GM21825 (cell line): ENCODE measurements around the gene GLIS2.

Source experiments
- ATAC-seq: cut with Tn5 transposase; IDR thresholded peaks from one replicate; pipeline ENCODE4 v1.9.1; 2021; ENCODE audit warnings: mild to moderate bottlenecking, moderate library complexity; ENCODE audit not compliant: unreplicated experiment

GLIS2 gene

GRCh38 chr16:4350365-4350786 is 34.5 kb downstream of the GLIS2 start:
- no peak for ATAC-seq

DNA sequence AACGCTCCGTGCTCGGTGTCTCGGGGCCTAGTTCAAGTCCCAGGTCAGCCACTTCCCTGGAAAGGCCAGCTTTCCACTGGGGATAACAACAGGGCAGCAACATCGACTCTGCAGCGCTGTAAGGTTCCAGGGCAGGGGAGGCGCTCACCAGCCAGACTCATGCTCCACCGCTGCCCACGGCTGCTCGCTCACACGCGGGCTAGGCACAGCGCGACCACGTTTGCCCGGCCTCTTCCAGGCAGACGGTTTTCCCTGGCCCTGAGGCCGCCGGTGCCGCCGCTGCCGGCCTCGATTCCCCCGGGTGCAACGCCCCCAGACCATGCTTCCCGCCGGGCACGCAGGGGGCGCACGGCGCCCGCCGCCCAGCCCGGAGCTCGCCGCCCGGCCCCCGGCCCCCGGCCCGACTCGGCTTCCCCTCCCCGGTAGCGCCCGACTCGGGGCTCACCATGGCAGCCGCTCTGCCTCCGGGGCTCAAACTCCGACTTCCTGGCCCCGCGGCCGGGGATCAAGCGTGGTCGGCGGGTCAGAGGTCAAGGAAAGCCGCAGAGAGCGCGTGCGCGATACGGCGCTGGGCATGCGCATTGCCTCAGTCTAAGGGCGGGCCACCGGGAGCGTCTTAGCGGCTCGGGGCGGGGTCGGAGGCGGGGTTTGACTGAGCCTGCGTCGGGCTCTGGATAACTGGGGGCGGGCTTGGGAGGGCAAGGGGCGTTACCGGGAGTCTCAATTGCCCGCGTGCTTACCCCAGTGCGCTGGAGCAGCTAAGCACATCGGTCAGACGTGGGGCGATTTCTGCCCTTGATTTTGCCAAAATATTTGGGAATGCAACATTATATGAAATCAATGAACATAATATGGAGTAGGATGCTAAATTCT is 35.2 kb downstream of the GLIS2 start, which contains the start of gene PAM16:
Gene PAM16 (minus strand): TSS at position 535 of the 873 bp plus-strand sequence. CDS start 87 bp downstream, at position 448.
- ATAC-seq = peak; percentile 80

- no peak for ATAC-seq
Measured at GRCh38 chr16:4351880-4352279, 36.0 kb downstream of the GLIS2 start.

DNA sequence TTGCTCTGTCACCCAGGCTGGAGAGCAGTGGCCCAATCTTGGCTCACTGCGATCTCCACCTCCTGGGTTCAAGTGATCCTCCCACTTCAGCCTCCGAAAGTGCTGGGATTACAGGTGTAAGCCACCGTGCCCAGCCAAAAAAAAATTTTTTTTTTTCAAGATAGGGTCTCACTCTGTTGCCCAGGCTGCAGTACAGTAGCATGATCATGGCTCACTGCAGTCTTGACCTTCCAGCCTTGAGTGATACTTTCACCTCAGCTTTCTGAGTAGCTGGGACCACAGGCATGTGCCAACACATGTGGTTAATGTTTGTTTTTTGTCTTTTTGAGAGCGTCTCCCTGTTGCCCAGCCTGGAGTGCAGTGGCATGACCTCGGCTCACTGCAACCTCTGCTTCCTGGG is 37.0 kb downstream of the GLIS2 start:
- no peak for ATAC-seq

DNA sequence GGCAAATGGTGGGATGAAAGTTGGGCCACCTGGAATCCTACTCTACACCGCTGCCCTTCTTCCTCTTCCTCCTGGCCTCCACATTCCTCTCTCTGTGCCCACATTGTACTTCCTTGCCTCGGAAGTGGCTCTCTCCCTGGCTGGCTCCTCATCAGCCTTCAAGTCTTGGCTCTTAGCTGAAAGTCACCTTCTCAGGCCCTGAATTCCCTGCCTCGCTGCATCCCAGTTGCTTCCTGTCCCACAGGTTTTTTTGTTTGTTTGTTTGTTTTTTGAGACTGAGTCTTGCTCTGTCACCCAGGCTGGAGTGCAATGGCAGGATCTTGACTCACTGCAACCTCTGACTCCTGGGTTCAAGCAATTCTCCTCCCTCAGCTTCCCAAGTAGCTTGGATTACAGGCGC is 37.8 kb downstream of the GLIS2 start:
- no peak for ATAC-seq

- no peak for ATAC-seq
Measured at GRCh38 chr16:4354512-4355409, 38.9 kb downstream of the GLIS2 start.

- no peak for ATAC-seq
Measured at GRCh38 chr16:4356820-4357219, 41.0 kb downstream of the GLIS2 start.

DNA sequence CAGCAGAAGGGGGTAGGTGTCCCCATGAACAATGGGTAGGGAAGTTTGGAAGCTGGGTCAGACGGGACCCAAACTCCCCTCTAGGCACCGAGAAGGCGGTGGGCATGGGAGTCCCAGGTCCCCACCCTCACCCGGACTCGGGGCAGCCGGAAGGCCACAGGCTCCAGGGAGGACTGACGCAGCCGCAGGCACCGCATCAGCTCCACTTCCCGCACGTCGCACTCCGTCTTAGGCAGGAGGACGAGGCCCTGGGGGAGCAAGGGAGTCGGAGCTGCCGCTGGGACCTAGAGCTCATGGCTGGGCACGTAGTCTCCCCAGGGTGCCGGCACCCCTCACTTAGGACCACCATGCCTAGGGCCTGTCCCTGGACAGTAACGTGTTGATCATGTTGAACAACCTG is 42.4 kb downstream of the GLIS2 start:
- ATAC-seq = no peak

DNA sequence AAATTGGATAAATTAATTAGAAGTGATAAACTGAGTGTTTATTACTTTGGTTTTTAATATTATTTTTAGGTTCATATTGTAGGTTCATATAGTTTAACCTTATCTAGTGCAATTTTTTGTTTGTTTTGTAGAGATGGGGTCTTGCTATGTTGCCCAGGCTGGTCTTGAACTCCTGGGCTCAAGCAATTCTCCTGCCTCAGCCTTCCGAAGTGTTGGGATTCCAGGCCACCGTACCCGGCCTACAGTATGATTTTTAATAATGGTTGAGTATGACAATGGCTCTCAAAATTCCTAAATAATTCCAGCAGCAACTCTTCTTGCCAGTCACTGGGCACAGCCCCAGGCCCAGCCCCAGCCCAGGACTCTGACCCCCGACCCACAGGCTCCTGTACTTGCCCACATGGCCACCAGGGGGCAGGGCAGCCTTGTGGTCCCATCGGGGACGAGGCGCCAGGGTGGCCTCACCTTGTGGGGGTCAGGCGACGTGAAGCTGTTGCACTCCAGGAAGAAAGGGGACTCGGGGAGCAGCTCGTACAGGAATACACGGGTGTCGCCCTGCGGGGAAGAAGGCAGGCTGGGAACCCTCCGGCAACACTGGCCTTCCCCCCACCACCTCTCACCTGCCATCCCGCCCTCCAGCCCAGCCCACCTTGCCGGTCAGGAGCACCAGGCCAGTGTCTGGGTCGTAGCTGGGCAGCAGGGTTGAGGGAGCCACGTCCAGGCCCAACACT is 43.1 kb downstream of the GLIS2 start:
- ATAC-seq = no peak

- no peak for ATAC-seq
Measured at GRCh38 chr16:4359914-4360313, 44.0 kb downstream of the GLIS2 start.

DNA sequence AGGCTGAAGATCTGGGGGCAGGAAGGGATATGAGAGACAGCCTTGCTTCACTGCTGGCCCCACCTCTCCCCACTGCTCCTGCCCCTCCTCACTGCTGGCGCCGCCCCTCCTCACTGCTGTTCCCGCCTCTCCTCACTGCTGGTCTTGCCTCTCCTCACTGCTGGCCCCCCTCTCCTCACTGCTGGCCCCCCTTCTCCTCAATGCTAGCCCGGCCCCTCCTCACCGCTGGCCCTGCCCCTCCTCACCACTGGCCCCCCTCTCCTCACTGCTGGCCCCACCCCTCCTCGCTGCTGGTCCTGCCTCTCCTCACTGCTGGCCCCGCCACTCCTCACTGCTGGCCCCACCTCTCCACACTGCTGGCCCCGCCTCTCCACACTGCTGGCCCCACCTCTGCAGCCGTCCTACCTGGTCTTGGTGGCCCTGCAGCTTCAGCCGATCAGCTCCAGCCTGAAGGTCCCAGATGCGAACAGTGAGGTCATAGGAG is 44.7 kb downstream of the GLIS2 start:
- ATAC-seq = no peak

GRCh38 chr16:4361033-4361943 is 45.4 kb downstream of the GLIS2 start:
- no peak for ATAC-seq

DNA sequence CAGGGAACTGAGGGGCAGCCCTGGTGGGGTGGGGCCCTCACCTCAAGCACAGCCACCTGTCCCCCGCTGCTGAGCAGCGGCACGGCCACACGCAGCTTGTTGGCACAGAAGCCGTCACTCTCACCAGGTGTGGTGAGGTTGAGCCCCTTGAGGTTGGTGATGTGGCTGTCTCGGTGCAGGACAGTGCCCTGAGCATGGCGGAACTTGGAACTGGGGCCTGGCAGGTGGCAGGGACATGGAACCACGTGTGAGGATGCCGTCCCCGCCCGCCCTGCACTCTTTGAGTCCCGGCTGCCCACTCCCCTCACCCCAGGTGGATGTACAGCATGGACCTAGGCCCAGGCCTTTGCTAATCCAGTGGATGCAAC is 46.1 kb downstream of the GLIS2 start:
- ATAC-seq = no peak

DNA sequence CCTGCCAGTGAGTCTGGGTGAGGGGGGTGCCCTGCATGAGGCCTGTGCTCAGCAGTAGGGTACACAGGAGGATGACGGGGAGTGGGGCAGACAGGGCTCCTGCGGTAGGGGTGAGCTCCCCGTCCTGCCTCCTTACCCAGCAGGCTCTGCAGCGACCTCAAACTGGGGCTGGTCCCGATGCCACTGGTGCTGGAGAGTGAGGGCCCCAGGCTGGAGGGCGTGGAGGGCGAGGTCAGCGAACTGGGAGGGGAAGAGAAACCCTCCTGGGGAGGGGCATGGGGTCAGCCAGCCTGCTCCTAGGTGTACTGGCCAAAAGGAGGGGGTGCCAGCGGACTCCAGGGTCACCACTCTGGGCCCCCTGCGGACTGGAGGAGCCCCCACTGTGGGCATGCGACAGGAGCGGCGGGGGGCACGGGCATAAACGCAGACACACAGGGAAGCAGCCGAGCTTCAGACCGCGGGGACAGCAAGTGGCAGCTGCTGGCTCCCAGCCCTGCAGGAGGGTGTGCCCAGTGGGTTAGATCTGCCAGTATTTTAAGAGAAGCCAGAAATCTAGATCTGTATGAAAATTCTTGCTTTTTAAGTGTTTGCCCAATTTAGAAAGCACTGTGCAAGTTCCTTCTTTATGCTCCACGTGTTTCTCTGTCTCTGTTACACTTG is 46.7 kb downstream of the GLIS2 start:
- ATAC-seq = no peak

GRCh38 chr16:4364196-4365013 is 48.5 kb downstream of the GLIS2 start:
- no peak for ATAC-seq

- ATAC-seq = no peak
Measured at GRCh38 chr16:4365014-4365406, 49.1 kb downstream of the GLIS2 start.

DNA sequence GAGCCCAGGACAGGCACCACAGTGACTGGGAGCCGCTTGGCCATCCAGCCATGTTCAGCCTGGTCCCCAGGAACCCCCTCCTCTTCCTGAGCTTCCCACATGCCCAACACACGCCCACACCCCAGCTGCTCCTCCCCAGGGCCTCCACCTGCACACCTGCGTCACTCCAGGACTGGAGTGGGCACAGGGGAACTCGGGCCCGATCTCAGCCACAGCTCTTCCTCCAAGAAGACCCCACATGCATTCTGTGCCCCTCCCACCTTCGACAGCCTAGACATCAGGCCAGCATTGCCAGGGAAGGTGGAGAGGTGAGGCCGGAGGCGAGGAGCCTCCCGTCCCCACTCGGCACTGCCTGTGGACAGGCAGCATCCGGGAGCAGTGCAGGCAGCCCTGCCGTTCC is 49.7 kb downstream of the GLIS2 start:
- ATAC-seq = no peak

DNA sequence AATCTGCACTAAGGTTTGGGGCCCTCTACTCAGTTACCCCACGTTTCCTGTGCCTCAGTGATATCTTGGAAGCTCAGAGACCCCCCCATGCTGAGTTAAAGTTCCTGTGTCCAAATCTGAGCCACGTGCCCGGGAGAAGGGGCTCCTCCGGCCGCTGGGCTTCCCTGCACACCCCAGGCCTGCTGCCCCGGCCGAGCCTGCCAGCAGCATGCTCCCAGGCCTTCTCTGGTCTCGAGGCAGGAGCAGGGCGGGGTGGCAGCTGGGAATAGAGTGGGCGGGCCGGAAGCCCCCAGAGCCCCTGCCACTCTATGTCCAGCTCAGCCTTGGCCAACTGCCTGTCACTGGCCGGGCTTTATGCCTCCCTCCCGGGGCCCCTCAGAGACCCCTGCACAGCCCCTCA is 50.1 kb downstream of the GLIS2 start:
- ATAC-seq = no peak
